Keratinocyte (primary cell): ENCODE results near the gene SLC39A9. TPM values are rescaled to one million over a fixed set of nuclear protein-coding genes. Genes with fewer than 3 reads are reported as not detected.

Experiments
- DNase-seq: peaks from one replicate; pipeline ENCODE4 v3.0.0-alpha.2; 2011; ENCODE audit warnings: low read depth, missing footprints, low spot score
- FAIRE-seq: peaks from 2 replicates; lab custom pipeline; 2011; peaks lifted over from hg19 to GRCh38; lab: Jason Lieb, UNC
- H2AFZ ChIP-seq: 2 replicates; pipeline ENCODE4 v1.6.0; 2012; ENCODE audit warnings: low read length, control low read depth, inconsistent platforms; ENCODE audit not compliant: control insufficient read depth
- H3K27ac ChIP-seq: 2 replicates; pipeline ENCODE4 v1.5.1; 2011; ENCODE audit warnings: low read length; ENCODE audit not compliant: control insufficient read depth, insufficient read depth
- H3K27me3 ChIP-seq: 3 replicates; pipeline ENCODE4 v1.6.0; 2011; ENCODE audit warnings: low read length; ENCODE audit not compliant: control insufficient read depth, insufficient read depth; ENCODE audit errors: extremely low read depth
- H3K36me3 ChIP-seq, 2 experiments: 2 replicates in 1 of 2; 3 replicates in 1 of 2; pipeline ENCODE4 v1.5.1; 2011; ENCODE audit warnings: low read length in 2 of 2, mild to moderate bottlenecking in 1 of 2; ENCODE audit not compliant: control insufficient read depth in 2 of 2, insufficient read depth in 2 of 2; ENCODE audit errors: extremely low read depth in 1 of 2
- H3K4me1 ChIP-seq: 3 replicates; pipeline ENCODE4 v1.5.1; 2011; ENCODE audit warnings: low read length; ENCODE audit not compliant: control insufficient read depth, insufficient read depth; ENCODE audit errors: extremely low read depth
- H3K4me2 ChIP-seq: 3 replicates; pipeline ENCODE4 v1.6.0; 2011; ENCODE audit warnings: low read depth, low read length; ENCODE audit not compliant: control insufficient read depth, insufficient read depth; ENCODE audit errors: extremely low read depth
- H3K4me3 ChIP-seq, 3 experiments: fragments of 200-600 bp in 1 of 3; sonication (generic) in 1 of 3; 2 replicates in 2 of 3; 3 replicates in 1 of 3; pipeline ENCODE4 v1.5.1; 2011 to 2016; ENCODE audit warnings: low read length in 3 of 3, mild to moderate bottlenecking in 3 of 3, control low read depth in 2 of 3, inconsistent platforms in 1 of 3, low read depth in 1 of 3, mixed read lengths in 1 of 3, mixed run types in 1 of 3, moderate library complexity in 1 of 3; ENCODE audit not compliant: control insufficient read depth in 2 of 3, insufficient read depth in 2 of 3; ENCODE audit errors: extremely low read depth in 1 of 3
- H3K79me2 ChIP-seq: 2 replicates; pipeline ENCODE4 v1.6.0; 2012; ENCODE audit warnings: low read length; ENCODE audit not compliant: control insufficient read depth, insufficient read depth
- H3K9ac ChIP-seq: 3 replicates; pipeline ENCODE4 v1.6.0; 2011; ENCODE audit warnings: low read length; ENCODE audit not compliant: control insufficient read depth, insufficient read depth; ENCODE audit errors: extremely low read depth
- H3K9me1 ChIP-seq: 3 replicates; pipeline ENCODE4 v1.6.0; 2011; ENCODE audit warnings: low read length; ENCODE audit not compliant: control insufficient read depth, insufficient read depth; ENCODE audit errors: extremely low read depth
- H3K9me3 ChIP-seq: 2 replicates; pipeline ENCODE4 v1.5.1; 2012; ENCODE audit warnings: low read depth, low read length; ENCODE audit not compliant: control insufficient read depth
- H4K20me1 ChIP-seq: 3 replicates; pipeline ENCODE4 v1.6.0; 2011; ENCODE audit warnings: low read length; ENCODE audit not compliant: control insufficient read depth, insufficient read depth; ENCODE audit errors: extremely low read depth
- EZH2 ChIP-seq: IDR thresholded peaks from one replicate; pipeline ENCODE4 v1.6.1; 2012; ENCODE audit warnings: inconsistent platforms, mild to moderate bottlenecking, low read length, moderate library complexity
- dilution Hi-C: fragments of 300-500 bp; cut with MboI; formaldehyde crosslinking; loops from one replicate; pipeline ENCODE4 v1.7.0; 2020; ENCODE audit warnings: low sequenced_read_pairs; ENCODE audit not compliant: extremely low pct_ligation_motif_present
- polyA plus RNA-seq, 5 experiments: library from polyadenylated mRNA; depleted of rRNA in 3 of 5; stranded (reverse) in 3 of 5; stranded (forward) in 1 of 5; unstranded in 1 of 5; fragments of >200 nt; gene quantifications; 1 replicate in 1 of 5; 2 replicates in 3 of 5; 3 replicates in 1 of 5; pipeline versions ENCODE4 v1.2.1 to v1.2.3, GENCODE V29; 2011 to 2012; ENCODE audit warnings: missing spikeins in 2 of 5, low read depth in 1 of 5, low replicate concordance in 1 of 5
- TF ChIP-seq, protein P1 (sequence below), 3 experiments: IDR thresholded peaks in 1 of 3; conservative IDR thresholded peaks in 1 of 3; optimal IDR thresholded peaks in 1 of 3; 2 replicates in 2 of 3; 3 replicates in 1 of 3; pipeline versions ENCODE3 to v1.5.1; 2011; ENCODE audit warnings: low read length in 3 of 3, mild to moderate bottlenecking in 3 of 3, moderate library complexity in 2 of 3, control low read depth in 1 of 3, inconsistent platforms in 1 of 3; ENCODE audit not compliant: insufficient read depth in 2 of 3; ENCODE audit errors: extremely low read depth in 1 of 3

Gene SLC39A9
- polyA plus RNA-seq, 1 donor (not counting 4 experiments of a cell fraction or from before 2014, with no cell fraction given): 58.8 TPM

DNA sequence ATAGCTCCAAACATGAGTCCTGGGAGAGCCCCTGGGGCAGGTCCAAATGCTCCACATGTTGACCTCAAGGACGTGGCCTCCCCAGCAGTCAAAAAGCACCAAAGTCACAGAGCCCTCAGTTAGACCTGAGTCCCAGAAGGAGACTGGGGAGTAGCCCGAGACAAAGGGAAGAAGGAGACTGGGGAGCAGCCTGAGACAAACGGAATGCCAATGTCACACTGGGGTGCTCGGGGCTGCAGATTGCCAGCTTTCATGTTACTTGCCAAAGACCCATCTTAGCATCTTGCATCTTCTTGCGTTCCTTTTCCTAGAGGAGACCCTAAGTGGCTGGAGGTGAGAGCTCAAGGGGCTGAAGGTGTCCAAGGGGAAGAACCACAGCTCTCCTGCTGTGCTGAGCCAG is 100.9 kb downstream of the SLC39A9 start:
- H3K4me1 ChIP-seq: peaks cover 2% of the 10 kb centered on the region
- H3K27me3 ChIP-seq: peaks cover 24% of the 10 kb centered on the region
- no peaks in the 10 kb centered on the region for H3K79me2 ChIP-seq
- FAIRE-seq: no peak
- no peaks in the 10 kb centered on the region for H3K9me1 ChIP-seq
- no peaks in the 10 kb centered on the region for H4K20me1 ChIP-seq
- no peak overlapping the region for H3K27ac ChIP-seq
- no peak overlapping the region for H3K4me3 ChIP-seq
- no peak for DNase-seq
- H2AFZ ChIP-seq: no peak overlapping the region
- dilution Hi-C loops: no loop called here
- no peak overlapping the region for H3K9ac ChIP-seq
- no peaks in the 10 kb centered on the region for H3K9me3 ChIP-seq
- no peaks in the 10 kb centered on the region for H3K36me3 ChIP-seq
- no peak overlapping the region for H3K4me2 ChIP-seq
- no peak for TF ChIP-seq EZH2
- TF ChIP-seq, protein P1, sequence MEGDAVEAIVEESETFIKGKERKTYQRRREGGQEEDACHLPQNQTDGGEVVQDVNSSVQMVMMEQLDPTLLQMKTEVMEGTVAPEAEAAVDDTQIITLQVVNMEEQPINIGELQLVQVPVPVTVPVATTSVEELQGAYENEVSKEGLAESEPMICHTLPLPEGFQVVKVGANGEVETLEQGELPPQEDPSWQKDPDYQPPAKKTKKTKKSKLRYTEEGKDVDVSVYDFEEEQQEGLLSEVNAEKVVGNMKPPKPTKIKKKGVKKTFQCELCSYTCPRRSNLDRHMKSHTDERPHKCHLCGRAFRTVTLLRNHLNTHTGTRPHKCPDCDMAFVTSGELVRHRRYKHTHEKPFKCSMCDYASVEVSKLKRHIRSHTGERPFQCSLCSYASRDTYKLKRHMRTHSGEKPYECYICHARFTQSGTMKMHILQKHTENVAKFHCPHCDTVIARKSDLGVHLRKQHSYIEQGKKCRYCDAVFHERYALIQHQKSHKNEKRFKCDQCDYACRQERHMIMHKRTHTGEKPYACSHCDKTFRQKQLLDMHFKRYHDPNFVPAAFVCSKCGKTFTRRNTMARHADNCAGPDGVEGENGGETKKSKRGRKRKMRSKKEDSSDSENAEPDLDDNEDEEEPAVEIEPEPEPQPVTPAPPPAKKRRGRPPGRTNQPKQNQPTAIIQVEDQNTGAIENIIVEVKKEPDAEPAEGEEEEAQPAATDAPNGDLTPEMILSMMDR (optimal IDR thresholded peaks at IDR 0.05 in 1 of 3, IDR thresholded peaks at IDR 0.05 in 1 of 3, conservative IDR thresholded peaks at IDR 0.05 in 1 of 3; ENCODE audit: extremely low read depth in 1 of 3, insufficient read depth in 2 of 3, low read length in 3 of 3): no peak

DNA sequence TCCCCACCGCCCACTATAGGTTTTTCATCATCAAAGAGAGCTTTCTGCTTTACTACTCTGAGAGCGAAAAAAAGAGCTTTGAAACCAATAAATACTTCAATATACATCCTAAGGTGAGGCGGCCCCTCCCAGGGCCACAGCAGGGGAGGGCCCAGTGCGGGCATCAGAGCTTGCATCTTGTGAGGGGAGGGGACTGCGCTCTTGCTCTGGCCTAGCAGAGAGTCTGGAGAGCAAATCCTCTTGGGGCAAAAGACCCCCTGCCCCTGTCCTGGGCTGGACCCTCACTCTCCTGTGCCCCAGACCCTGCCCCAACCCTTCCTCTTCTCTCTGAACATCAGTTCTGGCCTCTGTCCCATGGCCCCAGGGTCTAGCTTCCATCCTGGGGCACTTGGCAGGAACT is 101.6 kb downstream of the SLC39A9 start:
- Histone ChIP-seq H3K9me3 (no peaks in the 10 kb centered on the region), H4K20me1 (no peaks in the 10 kb centered on the region), H3K9ac (no peak overlapping the region), H3K27me3 (peaks cover 22% of the 10 kb centered on the region), H3K4me1 (peaks cover 2% of the 10 kb centered on the region), H3K36me3 (no peaks in the 10 kb centered on the region), H3K79me2 (no peaks in the 10 kb centered on the region), H3K4me2 (no peak overlapping the region), H3K9me1 (no peaks in the 10 kb centered on the region), H3K27ac (no peak overlapping the region), H3K4me3 (no peak overlapping the region), H2AFZ (no peak overlapping the region)
- FAIRE-seq: no peak
- dilution Hi-C loops: no loop called here
- TF ChIP-seq, protein P1 (optimal IDR thresholded peaks at IDR 0.05 in 1 of 3, IDR thresholded peaks at IDR 0.05 in 1 of 3, conservative IDR thresholded peaks at IDR 0.05 in 1 of 3; ENCODE audit: extremely low read depth in 1 of 3, insufficient read depth in 2 of 3, low read length in 3 of 3): no peak
- TF ChIP-seq EZH2: no peak
- no peak for DNase-seq
